GM12864 (cell line): ENCODE data around the gene HASPIN.
A peak's percentile ranks its signal among the peaks of the same experiment; 100 is the strongest.

Experiments
- DNase-seq: peaks from one replicate; pipeline ENCODE4 v3.0.0-alpha.2; 2011; ENCODE audit warnings: low read depth
- H3K4me3 ChIP-seq: 2 replicates; pipeline ENCODE4 v1.5.1; 2011; ENCODE audit warnings: mild to moderate bottlenecking, low read depth, low read length, control low read depth
- TF ChIP-seq, protein P1 (sequence below): IDR thresholded peaks from 2 replicates; pipeline ENCODE4 v1.5.1; 2011; ENCODE audit warnings: low read depth, mild to moderate bottlenecking, moderate library complexity, low read length, control low read depth, inconsistent platforms; ENCODE audit errors: missing control alignments

The HASPIN gene

DNA sequence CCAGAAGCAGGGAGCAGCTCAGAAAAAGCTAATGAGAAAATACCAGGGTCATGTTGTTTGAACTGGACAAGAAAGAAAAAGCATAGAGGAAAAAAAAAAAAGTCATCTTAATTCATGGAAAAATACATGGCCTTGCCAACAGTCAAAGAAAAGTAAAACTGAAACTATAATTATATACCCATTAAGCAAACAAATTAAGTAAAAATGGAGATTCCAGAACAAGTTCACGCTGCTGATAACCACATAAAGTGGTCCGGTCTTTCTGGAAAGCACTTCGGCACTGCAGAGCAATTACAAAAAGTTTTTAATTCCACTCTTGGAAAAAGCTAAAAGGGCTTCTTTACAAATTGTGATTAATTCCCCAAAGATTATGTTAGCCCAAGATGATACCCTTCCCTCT, 15.3 kb upstream of the HASPIN start:
- TF ChIP-seq, protein P1, sequence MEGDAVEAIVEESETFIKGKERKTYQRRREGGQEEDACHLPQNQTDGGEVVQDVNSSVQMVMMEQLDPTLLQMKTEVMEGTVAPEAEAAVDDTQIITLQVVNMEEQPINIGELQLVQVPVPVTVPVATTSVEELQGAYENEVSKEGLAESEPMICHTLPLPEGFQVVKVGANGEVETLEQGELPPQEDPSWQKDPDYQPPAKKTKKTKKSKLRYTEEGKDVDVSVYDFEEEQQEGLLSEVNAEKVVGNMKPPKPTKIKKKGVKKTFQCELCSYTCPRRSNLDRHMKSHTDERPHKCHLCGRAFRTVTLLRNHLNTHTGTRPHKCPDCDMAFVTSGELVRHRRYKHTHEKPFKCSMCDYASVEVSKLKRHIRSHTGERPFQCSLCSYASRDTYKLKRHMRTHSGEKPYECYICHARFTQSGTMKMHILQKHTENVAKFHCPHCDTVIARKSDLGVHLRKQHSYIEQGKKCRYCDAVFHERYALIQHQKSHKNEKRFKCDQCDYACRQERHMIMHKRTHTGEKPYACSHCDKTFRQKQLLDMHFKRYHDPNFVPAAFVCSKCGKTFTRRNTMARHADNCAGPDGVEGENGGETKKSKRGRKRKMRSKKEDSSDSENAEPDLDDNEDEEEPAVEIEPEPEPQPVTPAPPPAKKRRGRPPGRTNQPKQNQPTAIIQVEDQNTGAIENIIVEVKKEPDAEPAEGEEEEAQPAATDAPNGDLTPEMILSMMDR, result no peak
- DNase-seq, result no peak
- no peak overlapping the region for H3K4me3 ChIP-seq

DNA sequence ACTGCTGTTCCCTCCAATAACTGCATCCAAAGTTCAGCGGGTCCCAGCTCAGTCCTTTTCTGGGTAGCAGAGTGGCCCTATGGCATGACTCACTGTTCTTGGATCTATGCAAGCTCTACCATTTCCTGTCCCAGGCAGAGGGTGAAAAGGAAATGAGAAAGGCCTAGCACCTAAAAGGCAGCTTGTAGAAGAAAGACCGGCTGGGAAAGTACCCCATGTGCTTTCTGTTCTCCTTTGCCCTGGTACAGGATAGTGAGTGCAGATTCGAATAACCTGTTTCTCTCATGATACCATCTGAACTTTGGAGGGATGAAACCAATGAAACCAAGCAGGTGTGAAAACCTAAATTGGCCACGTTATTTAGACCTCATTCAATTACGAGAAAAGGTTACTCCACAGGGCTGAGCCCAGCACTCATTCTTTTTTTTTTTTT, 12.7 kb upstream of the HASPIN start:
- TF ChIP-seq, protein P1, result no peak
- no peak overlapping the region for H3K4me3 ChIP-seq
- DNase-seq, result peak; percentile 99

DNA sequence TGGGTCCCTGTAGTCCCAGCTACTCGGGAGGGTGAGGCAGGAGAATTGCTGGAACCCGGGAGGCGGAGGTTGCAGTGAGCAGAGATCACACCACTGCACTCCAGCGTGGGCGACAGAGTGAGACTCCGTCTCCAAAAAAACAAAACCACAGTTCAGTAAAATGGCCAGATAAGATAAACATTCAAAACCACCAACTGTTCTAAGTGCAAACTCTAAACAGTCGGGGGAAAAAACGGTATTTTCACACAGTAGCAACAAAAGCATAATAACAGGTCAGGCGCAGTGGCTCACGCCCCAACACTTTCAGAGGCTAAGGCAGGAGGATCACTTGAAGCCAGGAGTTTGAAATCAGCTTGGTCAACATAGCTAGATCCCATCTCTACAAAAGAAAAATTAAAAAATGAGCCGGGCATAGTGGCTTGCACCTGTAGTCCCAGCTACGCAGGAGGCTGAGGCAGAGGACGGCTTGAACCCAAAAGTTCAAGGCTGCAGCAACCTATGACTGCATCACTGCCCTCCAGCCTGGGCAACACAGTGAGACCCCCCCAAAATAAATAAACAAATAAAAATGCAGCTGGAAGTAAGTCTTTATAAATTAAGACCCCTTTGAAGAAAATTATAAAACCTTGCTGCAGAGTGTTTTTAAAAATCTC, 10.8 kb upstream of the HASPIN start:
- DNase-seq, result peak; percentile 42
- H3K4me3 ChIP-seq, result no peak overlapping the region
- TF ChIP-seq, protein P1, result no peak

DNA sequence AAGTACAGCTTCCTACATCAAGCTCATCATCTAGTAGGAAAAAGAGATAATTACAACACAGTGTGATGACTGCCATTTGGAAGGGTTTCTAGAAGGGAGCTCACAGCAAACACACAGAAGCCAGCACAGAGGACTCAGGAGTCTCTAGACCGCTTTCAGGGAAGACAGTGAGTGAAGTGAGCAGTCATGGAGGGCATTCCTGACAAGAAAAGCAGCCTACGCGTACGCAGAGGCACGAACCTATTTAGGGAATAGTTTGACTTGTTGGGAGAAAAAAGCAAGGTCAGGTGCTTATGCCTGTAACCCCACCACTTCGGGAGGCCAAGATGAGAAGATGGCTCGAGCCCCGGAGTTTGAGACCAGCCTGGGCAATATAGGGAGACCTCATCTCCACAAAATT, 8.4 kb upstream of the HASPIN start:
- TF ChIP-seq, protein P1, result no peak
- DNase-seq, result no peak
- no peak overlapping the region for H3K4me3 ChIP-seq

DNA sequence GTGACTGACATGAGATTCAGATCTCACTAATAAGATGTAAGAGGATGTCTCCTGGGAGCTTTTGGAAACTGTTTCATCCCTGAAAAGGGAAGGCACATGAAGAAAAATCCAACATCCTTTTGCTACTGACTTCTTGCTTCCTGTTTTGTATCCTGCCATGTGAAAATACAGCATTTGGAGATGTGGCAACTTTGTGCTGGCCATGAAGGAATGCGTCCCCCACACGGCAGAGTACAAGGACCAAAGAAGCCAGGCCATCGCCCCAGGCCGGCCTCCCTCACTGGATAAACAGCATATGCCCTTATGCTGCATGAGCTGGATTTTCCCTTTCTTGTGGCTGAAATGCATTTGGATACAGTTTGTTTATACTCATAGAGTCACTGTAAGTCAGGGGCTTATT, 5.5 kb upstream of the HASPIN start:
- H3K4me3 ChIP-seq, result no peak overlapping the region
- TF ChIP-seq, protein P1, result no peak
- DNase-seq, result no peak

DNA sequence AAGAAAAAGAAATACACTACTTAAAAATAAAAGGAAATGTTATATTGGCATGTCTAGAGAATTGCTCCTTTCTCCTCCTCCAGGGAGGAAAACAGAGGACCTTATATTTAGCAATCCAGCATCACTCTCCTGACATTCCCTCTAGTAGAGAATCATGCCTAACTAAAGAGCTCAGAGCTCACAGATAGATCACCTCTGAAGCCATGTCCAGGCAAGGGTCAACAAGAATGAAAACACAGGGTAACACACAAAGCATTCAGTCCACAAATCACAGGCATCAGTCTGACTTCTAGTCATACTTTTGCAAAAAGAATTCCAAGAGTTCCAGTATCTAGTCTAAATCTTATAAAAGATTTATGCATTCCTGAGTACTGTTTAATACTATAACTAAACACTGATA, 4.4 kb upstream of the HASPIN start:
- TF ChIP-seq, protein P1, result no peak
- DNase-seq, result no peak
- H3K4me3 ChIP-seq, result no peak overlapping the region

DNA sequence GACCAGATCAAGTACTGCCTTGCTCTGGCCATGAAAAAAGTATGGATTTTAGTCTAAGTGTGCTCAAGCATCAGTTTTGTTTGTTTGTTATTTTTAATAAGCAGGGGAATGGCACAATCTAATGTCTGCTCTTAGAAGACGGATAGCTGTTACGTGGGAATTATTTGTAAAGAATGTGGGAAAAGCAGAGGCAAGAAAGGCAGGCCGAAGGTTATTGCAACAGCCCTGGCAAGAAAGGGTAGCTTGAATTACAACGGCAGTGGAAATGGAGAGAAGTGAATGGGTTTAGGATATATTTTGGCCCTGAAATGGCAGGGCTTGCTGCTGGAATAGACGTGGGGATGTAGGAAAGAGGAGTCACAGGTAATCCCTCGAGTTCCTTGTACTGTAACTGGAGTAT, 987 bp upstream of the HASPIN start:
- TF ChIP-seq, protein P1, result no peak
- peak overlapping the region; percentile 88 for H3K4me3 ChIP-seq
- no peak for DNase-seq
